Heart left ventricle (tissue), 16 donors: ENCODE data around the gene TAGLN. TPM values are rescaled to one million over a fixed set of nuclear protein-coding genes. Genes with fewer than 3 reads are reported as not detected.
A peak's percentile ranks its signal among the peaks of the same experiment; 100 is the strongest.

Experiments used
- ATAC-seq, 4 donors: fragments of 200-7000 bp; cut with Tn5 transposase; one replicate each; pipeline ENCODE4 v1.9.1; 2020 to 2022; ENCODE audit warnings: moderate library complexity in 4 of 4, mild to moderate bottlenecking in 3 of 4, moderate number of reproducible peaks in 1 of 4
- DNase-seq, 5 donors: peaks; one replicate each; pipeline ENCODE4 v3.0.0-alpha.2; 2020
- H3K27ac ChIP-seq, 12 donors: fragments of 200-600 bp; sonication (generic) in 4 of 12; one replicate each; pipeline versions ENCODE4 v1.5.0 to v1.8.0; 2016 to 2022; ENCODE audit warnings: mild to moderate bottlenecking in 2 of 12
- H3K27me3 ChIP-seq, 9 donors: fragments of 200-600 bp; sonication (generic) in 2 of 9; one replicate each; pipeline versions ENCODE4 v1.5.1 to v1.8.0; 2016 to 2022; ENCODE audit warnings: mild to moderate bottlenecking in 3 of 9
- H3K36me3 ChIP-seq, 9 donors: fragments of 200-600 bp; sonication (generic) in 2 of 9; one replicate each; pipeline versions ENCODE4 v1.5.0 to v1.8.0; 2018 to 2022; ENCODE audit warnings: mild to moderate bottlenecking in 2 of 9
- H3K4me1 ChIP-seq, 12 donors: fragments of 200-600 bp; sonication (generic) in 4 of 12; one replicate each; pipeline versions ENCODE4 v1.5.0 to v1.8.0; 2016 to 2022; ENCODE audit warnings: mild to moderate bottlenecking in 3 of 12
- H3K4me3 ChIP-seq, 12 donors: fragments of 200-600 bp; sonication (generic) in 4 of 12; one replicate each; pipeline versions ENCODE4 v1.5.0 to v1.8.0; 2017 to 2022; ENCODE audit warnings: mild to moderate bottlenecking in 9 of 12, moderate library complexity in 4 of 12
- H3K9me3 ChIP-seq, 12 donors: fragments of 200-600 bp; sonication (generic) in 4 of 12; one replicate each; pipeline versions ENCODE4 v1.5.0 to v1.8.0; 2016 to 2022; ENCODE audit warnings: mild to moderate bottlenecking in 1 of 12
- POLR2A ChIP-seq, 2 donors: fragments of 450-650 bp; IDR thresholded peaks; one replicate each; pipeline ENCODE4 v1.6.1; 2017; ENCODE audit warnings: antibody characterized with exemption in 2 of 2, mild to moderate bottlenecking in 2 of 2, moderate library complexity in 2 of 2
- WGBS, 4 donors: extraction: QIAGEN DNeasy Blood & Tissue Kit in 2 of 4; methylation state at CpG; one replicate each; pipeline versions ENCODE4 v1.1.5 to v1.1.7; 2013 to 2018; 5-methylcytosine and 5-hydroxymethylcytosine counted together
- intact Hi-C, 10 donors: fragments of 100-400 bp; cut with DNase I; formaldehyde crosslinking; loops; one replicate each; pipeline versions ENCODE4 v1.11.1 to v1.14.2; 2022
- polyA plus RNA-seq, 2 donors: library from polyadenylated mRNA; stranded (reverse); fragments of 200-250 nt; gene quantifications; one replicate each; pipeline ENCODE4 v1.2.3, GENCODE V29; 2013
- total RNA-seq, 9 donors: library from RNA; depleted of rRNA in 2 of 9; stranded (reverse); fragments of >200 nt in 2 of 9; fragmentation: NEBNext Ultra II Directional in 3 of 9; extraction: Animal tissue kit (Norgen Biotek cat#: 25700) in 3 of 9; gene quantifications; one replicate each; pipeline versions ENCODE4 v1.1.0 to v1.2.4, GENCODE V29; 2016 to 2023
- TF ChIP-seq, protein P1 (sequence below), 12 donors: fragments of 200-600 bp; sonication (generic) in 4 of 12; IDR thresholded peaks; one replicate each; pipeline versions ENCODE4 v1.5.0 to v1.8.0; 2018 to 2022; ENCODE audit warnings: antibody characterized with exemption in 12 of 12, mild to moderate bottlenecking in 5 of 12
- donor health status: ischemic (EF 13 %, LVEDD 7.1; RV severe dilation, severe dysfunction).
- donor health status: healthy with polysubstance abuse.
- donor health status: DM: no; HTN: yes; CAD: no.
- donor health status: DM: no; HTN: no; CAD: no.
- donor health status: ischemic (EF 25% LVEDD 6.9; RV normal size, moderate dysfunction).
- donor health status: ischemic (EF 25% LVEDD 5.7; RV mildly dilated, moderate dysfunction).
- donor health status: healthy.
- donor health status: DM: yes; HTN: yes; CAD: no.
- donor health status: ischemic (EF 35%, LVEDD 5.7; RV mildly dilated, moderate dysfunction).
- donor health status: nonischemic (EF 11% LVEDD 7.7; RV severe dilation, severe dysfunction).
- donor health status: DM: yes; HTN: yes; CAD: no.
- donor health status: PGD.
- donor health status: ischemic (EF 29% LVEDD 5.4; RV normal size, mild dysfunction).
- donor health status: nonischemic (EF 23%, LVEDD 6.1; RV moderate dilation, normal function).

Gene TAGLN
- total and polyA plus RNA-seq, 11 donors, result 63.7 to 399 (median 187) TPM

DNA sequence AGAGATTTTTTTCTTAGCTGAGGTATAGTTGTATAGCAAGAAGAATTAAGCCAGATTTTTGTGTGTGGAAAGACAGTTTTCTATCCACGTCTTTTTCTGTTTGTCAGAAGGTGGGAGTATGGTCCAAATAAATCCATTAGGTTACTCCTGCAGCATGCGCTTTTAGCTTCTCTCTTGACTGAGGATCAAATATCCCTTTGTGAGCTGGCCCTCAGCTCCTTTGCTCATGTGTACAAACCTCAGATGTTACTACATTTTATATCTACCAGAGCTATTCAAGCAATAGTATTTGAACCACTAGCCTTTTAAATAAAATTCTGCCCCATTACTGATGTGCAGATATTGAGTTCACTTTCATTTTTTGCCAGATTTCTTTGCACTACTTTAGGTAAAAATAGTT is 29.4 kb upstream of the TAGLN start:
- no peaks in the 10 kb centered on the region for H3K27me3 ChIP-seq
- no peak overlapping the region for H3K4me3 ChIP-seq
- ATAC-seq (no peak), DNase-seq (no peak)
- peaks cover 0 to 32% (median 23%) of the 10 kb centered on the region in 12 donors for H3K4me1 ChIP-seq
- 74 to 87% (median 79%) methylated on average over 2 of the region's 2 CpGs for WGBS, 4 donors
- TF ChIP-seq, protein P1, sequence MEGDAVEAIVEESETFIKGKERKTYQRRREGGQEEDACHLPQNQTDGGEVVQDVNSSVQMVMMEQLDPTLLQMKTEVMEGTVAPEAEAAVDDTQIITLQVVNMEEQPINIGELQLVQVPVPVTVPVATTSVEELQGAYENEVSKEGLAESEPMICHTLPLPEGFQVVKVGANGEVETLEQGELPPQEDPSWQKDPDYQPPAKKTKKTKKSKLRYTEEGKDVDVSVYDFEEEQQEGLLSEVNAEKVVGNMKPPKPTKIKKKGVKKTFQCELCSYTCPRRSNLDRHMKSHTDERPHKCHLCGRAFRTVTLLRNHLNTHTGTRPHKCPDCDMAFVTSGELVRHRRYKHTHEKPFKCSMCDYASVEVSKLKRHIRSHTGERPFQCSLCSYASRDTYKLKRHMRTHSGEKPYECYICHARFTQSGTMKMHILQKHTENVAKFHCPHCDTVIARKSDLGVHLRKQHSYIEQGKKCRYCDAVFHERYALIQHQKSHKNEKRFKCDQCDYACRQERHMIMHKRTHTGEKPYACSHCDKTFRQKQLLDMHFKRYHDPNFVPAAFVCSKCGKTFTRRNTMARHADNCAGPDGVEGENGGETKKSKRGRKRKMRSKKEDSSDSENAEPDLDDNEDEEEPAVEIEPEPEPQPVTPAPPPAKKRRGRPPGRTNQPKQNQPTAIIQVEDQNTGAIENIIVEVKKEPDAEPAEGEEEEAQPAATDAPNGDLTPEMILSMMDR (IDR thresholded peaks at IDR 0.05), result no peak
- no peak for TF ChIP-seq POLR2A (IDR thresholded peaks at IDR 0.05)
- no peaks in the 10 kb centered on the region for H3K9me3 ChIP-seq
- intact Hi-C loops, result no loop called here
- peaks cover 0 to 72% (median 65%) of the 10 kb centered on the region in 9 donors for H3K36me3 ChIP-seq
- H3K27ac ChIP-seq, result no peak overlapping the region

DNA sequence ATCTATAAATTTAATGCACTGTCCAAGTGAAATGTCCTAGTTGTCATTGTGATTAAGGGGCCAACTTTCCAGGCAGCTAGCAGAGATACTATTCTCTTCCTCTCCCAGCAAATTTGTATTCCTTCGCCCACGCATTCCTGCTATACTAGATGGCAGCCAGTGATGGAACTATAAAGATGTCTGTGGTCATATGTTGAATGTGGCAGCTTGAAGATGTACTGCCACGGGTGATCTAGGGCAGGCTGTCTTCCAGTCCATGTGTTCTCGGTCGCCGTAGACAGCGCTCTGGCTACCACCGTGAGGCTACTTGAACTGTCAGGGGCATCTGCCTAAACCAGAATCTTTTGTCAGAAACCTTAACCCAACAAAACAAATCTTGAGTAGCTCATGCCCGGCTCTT is 29.0 kb upstream of the TAGLN start:
- intact Hi-C loops, result no loop called here
- TF ChIP-seq POLR2A (IDR thresholded peaks at IDR 0.05), result no peak
- TF ChIP-seq, protein P1 (IDR thresholded peaks at IDR 0.05), result no peak
- H3K27ac ChIP-seq, result no peak overlapping the region
- H3K36me3 ChIP-seq, result peaks cover 0 to 67% (median 61%) of the 10 kb centered on the region in 9 donors
- DNase-seq (no peak), ATAC-seq (no peak)
- peaks cover 0 to 34% (median 23%) of the 10 kb centered on the region in 12 donors for H3K4me1 ChIP-seq
- H3K4me3 ChIP-seq, result no peak overlapping the region
- 78 to 85% (median 79%) methylated on average over 9 of the region's 9 CpGs for WGBS, 4 donors
- no peaks in the 10 kb centered on the region for H3K9me3 ChIP-seq
- no peaks in the 10 kb centered on the region for H3K27me3 ChIP-seq

DNA sequence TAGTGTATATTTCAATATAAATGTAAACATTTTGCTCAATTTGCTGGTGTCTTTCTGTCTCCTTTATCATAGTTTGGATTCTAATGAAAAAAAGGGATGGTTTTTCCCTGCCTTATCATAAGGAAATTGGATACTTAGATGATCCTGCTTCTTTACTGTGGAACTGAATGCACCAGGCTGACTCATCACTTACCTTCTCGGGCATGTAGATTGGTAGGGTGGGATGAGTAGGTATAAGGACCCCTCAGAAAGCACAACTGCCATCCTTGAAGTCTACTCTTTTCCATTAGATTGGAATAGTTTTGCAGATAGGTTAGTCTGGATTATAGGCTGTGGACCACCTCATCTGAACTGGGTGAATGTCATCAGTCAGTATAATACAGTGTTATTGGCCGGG is 28.2 kb upstream of the TAGLN start:
- H3K4me1 ChIP-seq, result peaks cover 0 to 34% (median 23%) of the 10 kb centered on the region in 12 donors
- intact Hi-C loops, result no loop called here
- ATAC-seq (peak in 1 of 4 donors; percentile 3), DNase-seq (no peak)
- TF ChIP-seq POLR2A (IDR thresholded peaks at IDR 0.05), result no peak
- TF ChIP-seq, protein P1 (IDR thresholded peaks at IDR 0.05), result no peak
- WGBS, 4 donors, result 89 to 98% (median 94%) methylated on average over 2 of the region's 2 CpGs
- peaks cover 0 to 59% (median 53%) of the 10 kb centered on the region in 9 donors for H3K36me3 ChIP-seq
- peak overlapping the region in 6 of 12 donors; percentile 11 to 86 (median 36) for H3K27ac ChIP-seq
- no peaks in the 10 kb centered on the region for H3K27me3 ChIP-seq
- no peaks in the 10 kb centered on the region for H3K9me3 ChIP-seq
- no peak overlapping the region for H3K4me3 ChIP-seq

DNA sequence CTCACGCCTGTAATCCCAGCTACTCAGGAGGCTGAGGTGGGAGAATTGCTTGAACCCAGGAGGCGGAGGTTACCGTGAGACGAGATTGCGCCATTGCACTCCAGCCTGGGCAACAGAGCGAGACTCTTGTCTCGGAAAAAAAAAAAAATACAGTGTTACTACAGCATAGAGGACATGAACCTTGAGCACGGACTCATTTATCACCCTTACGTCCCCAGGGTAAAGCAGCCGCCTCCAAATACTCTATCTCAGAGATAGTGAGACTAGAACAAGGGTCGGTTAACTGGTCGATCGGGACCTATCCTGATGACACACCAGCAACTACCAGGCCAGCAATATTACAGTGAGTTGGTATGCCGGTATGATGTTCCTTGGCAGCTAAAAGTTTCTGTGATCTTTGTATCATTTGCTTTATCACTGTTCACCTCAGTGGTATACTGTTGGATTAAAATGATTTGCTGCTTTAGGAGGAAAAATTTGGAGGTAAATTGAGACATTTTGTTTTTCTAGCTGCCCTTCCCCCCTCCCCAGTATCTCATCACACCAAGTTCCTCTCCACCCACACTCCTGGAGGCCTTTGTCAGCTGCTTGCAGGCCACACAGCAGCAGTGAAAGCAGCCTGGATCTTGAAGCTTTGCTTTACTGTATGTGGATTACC is 27.6 kb upstream of the TAGLN start:
- H3K36me3 ChIP-seq, result peaks cover 0 to 54% (median 47%) of the 10 kb centered on the region in 9 donors
- H3K27ac ChIP-seq, result peak overlapping the region in 8 of 12 donors; percentile 11 to 86 (median 46)
- ATAC-seq, result peak; percentile 30 to 63 (median 46)

More for the DNA sequence above, 27.6 kb upstream of the TAGLN start:
- 53 to 63% (median 60%) methylated on average over 14 of the region's 14 CpGs for WGBS, 4 donors
- Histone ChIP-seq H3K4me1 (peaks cover 0 to 34% (median 23%) of the 10 kb centered on the region in 12 donors), H3K27me3 (no peaks in the 10 kb centered on the region), H3K4me3 (no peak overlapping the region), H3K9me3 (no peaks in the 10 kb centered on the region)
- TF ChIP-seq, protein P1 (IDR thresholded peaks at IDR 0.05), result no peak
- TF ChIP-seq POLR2A (IDR thresholded peaks at IDR 0.05), result no peak
- DNase-seq, result no peak
- intact Hi-C loops, result no loop called here
